ENCODE data around the gene TLR10.
"Not testable (repeated sequence)": the region's sequence is repeated elsewhere in the genome, so short reads cannot be mapped to it uniquely, and the experiment has no call there.

Gene TLR10

DNA sequence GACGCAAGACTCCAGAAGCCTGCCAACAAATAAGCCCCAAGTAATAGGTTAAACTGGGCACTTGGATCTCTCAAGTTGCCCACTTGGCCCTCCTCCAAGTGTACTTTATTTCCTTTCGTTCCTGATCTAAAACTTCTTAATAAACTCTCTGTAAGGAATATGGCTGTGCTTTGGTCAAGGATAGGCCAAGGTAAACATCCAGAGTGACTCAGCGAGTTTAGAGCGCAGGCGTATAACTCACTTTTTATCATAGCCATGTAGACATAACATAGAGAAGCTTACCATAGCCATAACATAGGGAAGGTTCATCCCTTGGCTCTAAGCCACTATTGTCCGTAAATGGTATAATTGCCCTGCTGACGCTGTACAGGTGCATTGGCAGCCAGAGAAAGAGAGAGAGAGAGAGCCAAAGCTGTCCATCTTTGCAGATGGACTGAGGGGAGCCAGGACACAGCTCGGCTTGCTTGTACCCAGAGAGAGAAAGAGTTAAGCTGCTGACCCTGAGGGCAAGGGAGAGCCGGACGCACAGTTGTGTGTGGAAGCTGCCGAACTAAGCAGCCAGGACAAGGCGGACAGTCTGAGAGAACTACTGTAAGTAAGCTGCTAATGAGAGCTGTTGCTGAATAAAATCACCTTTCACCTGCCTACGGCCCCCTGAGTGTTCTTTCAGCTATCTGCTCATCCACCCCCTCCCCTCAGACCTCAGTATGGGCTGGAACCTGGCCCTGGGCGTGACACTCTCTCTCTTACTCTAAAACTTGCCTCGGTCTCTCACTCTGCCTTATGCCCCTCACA, 20.0 kb upstream of the TLR10 start:
- no peak for DNase-seq

DNA sequence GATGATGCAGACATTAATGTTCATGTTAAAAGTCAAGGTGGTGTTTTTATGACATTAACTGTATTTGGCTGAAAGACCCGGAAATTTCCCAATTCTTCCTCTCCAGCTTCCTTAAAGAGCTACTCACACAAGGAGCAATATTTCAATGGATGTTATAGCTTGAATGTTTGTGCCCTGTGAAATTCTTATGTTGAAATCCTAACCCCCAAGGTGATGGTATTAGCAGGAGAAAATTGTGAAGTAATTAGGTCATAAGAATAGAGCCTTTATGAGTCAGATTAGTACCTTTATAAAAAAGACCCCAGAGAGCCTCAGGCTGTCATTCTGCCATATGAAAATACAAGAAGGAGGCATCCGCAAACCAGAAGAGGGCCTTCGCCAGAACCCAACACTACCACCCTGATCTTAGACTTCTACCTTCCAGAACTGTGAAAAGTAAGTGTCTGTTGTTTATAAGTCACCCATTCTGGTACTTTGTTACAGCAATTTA, 18.2 kb upstream of the TLR10 start:
- DNase-seq, result no peak

DNA sequence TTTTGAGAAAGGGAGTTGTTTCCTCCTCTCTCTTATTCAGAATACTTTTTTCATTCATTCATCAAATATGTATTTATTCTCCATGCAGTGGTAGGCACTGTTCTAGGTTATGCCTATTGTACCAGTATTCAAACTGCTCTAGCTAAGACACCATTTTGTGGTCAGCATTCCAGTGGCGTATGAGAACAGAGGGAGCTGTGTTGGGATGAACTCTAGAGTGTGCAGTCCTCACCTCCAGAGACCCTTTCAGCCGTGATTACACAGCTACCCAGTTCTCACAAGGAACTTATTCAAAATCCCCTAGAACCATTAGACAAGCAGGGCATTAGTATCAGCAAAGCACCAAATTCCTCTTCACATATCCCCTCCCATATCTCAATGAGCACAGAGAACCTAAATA, 17.6 kb upstream of the TLR10 start:
- DNase-seq, result no peak

DNA sequence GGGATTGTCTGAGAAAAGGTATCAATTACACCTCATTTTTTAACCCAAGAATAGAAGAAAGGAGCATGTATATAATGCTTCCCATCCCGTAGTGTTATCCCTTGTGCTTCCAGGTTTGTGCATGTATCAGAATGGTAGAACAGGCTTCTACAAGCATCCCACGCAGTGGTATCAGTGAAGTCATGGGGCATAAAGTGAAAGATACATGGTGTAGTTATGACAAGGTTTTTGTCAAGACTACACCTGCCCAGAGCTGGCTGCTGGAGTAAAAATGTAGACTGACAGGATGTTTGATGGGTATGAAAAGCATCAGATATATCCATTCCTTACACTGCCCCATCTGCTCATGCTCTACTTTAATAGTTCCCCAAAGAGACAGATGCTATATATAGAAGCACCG, 12.3 kb upstream of the TLR10 start:
- no peak for DNase-seq

DNA sequence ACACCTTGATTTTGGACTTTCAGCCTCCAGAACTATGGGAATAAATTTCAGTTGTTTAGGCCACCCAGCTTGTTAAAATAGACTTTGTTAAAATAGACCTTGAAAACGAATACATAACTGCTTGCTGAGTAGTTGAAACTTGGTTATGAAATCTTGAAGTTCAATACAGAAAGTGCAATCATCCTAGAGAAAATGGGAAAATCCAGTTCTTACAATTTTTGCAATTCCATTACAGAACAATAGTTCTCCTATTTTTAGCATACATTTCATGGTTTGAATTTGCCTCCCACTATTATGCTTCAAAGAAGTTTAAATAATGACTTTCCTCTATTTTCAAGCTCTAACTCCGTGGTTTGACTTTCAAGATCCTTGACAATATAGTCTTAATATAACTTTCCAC, 11.3 kb upstream of the TLR10 start:
- DNase-seq, result no peak

DNA sequence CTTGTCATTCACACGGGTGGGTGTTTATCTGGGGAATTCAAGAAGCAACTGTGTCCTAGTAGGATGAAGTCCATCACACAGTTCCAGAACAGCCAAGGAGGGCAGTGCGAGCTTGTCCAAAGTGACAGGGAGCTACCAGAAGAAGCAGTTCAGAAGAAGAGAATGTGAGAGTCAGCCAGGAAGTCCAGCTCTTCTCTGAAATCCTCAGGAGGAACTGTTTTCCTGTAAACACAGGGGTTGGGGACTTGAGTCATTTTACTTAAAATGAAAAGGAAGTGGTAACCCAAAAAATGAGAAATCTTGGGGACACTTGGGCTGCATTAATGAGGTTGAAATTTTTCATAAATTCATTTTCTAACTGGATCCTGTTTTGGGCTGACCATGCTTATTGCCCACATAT, 8.2 kb upstream of the TLR10 start:
- DNase-seq, result no peak

DNA sequence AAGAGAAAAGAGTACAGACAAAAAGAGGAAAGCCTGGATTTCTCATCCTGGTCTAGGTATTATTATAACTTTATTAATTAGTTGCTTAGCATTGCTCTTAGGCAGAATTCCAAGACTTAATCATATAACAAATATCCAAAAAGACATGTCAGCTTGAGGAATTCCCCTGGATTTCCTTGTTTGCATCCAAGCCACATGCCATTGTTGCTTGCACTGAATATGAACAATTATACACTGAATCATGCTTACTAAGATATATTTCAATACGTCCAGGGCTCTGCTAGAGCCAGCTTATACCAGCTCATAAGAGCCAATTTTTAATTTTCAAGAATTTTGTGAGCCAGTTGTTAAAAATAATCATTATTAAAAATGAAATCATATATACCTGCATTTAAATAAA, 5.5 kb upstream of the TLR10 start:
- no peak for DNase-seq

DNA sequence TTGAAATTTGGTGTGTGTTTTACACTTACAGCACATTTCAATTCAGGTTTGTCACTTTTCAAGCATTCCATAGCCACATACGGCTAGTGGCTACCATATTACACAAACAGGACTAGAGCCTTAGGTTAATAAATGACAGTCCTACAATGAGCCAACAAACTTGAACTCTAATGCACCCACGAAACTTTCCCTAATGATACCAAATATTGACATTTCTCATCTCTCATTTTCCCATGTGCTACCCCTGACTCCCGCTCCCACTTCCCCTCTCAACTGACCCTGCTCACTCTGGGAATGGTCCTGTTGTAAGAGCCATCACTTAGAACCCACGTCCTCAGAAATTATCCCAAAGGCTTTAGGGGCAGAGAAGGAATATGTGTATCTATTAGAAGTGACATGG, 4.9 kb upstream of the TLR10 start:
- no peak for DNase-seq

DNA sequence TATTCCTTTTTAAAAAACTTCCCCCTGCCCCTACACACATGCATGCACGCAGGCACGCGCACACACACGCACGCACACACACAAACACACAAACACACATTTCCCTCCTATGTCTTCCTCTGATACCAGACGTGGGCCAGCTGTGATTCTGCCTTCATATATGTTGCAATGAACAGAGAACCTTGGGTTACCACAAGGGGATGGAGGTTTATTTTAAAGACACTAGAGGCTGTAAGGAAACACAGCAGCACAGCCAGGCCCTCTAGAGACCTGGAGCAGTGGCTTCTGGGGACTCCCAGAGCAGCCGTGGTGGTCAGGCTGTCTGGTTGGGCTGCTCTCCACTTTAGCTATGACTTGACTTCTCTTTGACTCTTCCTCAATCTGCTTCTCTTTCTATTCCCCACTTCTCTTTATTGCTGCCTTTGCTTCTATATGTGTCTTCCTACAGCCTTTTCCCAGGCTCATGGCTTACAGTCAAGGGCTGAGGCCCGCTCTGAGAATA, 3.2 kb upstream of the TLR10 start:
- no peak for DNase-seq

DNA sequence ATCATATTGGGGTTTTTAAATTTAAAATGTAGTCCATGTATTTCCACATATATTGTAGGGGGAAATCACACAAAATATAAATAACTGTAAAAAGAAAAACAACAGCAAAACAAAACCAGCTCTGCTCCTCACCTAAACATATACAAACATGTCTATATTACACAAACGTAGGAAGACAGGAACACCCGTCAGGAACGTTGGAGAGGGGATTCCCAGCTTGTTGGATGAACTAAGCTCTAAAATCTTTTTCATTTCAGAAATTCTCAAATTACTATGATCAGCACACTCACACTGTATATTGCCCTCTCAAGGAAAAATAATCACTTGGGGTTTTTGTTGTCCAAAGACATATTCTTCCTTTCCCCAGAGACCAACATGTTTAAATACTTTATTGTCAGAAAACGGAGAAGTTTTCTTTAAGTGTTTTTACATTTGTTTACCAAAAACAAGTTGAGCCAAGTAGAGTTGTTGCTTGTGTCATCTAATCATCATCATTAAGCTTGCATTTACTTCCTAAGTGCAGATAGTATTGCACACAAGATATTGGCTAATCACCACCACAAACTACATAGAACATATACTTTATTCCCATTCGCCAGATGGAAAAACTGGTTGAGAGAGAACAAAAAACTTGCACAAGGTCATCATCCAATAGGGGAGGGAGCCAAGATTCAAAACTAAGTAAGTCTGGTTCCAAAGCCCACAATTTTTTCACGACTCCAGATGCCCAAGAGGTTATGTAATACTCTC, 2.4 kb upstream of the TLR10 start:
- no peak for DNase-seq

DNA sequence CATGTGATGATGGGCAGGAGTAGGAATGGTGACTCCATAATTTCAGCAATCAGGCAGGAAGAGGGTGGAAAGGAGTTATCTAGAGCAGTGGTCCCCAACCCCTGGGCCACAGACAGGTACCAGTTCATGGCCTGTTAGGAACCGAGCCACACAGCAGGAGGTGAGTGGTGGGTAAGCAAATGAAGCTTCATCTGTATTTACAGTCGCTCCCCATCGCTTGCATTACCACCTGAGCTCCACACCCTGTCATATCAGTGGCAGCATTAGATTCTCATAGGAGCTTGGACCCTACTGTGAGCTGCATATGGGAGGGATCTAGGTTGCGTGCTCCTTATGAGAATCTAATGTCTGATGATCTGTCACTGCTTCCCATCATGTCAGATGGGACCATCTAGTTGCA, 1.4 kb upstream of the TLR10 start:
- no peak for DNase-seq

DNA sequence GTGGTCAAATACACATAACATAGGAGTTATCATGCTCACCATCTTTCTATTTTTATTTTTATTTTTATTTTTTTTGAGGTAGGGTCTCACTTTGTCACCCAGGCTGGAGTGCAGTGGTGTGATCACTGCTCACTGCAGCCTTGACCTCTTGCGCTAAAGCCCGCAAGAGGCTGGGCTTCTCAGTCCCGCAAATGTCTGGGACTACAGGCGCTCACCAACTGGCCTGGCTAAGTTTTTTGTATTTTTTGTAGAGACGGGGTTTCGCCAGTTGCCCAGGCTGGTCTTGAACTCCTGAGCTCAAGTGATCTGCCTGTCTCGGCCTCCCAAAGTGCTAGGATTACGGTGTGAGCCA, 295 bp upstream of the TLR10 start:
- no peak for DNase-seq

DNA sequence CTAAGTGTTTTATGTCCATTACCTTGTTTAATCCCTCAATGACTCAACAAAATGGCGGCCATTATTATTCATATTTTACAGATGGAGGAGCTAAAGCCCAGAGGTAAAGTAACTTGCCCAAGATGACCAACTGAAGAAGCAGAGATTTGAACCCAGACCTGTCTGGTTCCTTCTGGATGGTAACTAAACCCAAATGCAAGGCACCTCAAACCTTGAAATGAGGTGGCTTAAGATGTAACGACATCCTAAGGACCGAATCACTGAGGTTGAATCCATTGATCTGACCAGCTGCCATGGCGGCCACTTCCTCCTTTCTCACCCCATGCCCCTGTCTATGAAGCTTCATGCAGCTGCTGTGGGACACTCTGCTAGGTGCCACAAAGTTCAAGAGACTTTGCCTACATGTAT, 932 bp downstream of the TLR10 start:
- no peak for DNase-seq

DNA sequence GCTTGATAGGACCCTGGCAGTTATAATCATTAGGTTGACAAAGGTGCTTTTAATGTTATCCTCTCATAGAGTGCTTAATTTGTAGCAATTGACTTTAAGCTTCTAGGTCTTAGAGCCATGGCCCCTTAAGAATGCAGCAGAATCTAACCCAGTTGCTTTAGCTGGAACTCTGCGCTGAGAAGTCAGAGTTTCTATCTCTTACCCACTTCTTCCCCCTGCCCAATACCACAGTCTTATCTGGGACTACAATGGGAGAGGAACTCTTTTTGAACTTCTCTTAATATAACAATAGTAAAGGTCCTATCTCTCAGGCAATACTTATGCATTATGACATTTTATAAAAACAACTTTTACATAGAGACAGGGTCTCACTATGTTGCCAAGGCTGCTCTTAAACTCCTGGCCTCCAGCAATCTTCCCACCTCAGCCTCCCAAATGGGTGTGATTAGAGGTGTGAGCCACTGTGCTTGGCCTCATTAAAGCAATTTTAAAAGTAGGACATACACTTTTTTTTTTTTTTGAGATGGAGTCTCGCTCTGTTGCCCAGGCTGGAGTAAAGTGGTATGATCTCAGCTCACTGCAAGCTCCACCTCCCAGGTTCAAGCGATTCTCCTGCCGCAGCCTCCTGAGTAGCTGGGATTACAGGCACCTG, 1.8 kb downstream of the TLR10 start:
- DNase-seq, result no peak

DNA sequence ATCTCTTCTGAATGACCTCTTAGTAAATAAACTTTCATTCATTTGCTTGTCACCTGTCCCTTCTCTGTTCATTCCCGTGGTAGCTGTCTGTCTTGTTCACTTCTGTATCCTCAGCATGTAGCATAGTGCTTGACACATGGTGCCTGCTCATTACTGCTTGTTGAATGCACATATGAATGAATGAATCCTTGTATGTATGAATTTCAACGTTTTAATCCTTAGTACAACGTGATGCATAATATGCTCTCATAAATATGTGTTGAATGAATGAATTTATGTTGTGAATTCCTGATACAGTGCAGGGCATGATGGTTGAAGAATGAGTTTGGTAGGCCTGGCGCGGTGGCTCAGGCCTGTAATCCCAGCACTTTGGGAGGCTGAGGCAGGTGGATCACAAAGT, 3.0 kb downstream of the TLR10 start:
- DNase-seq, result no peak

DNA sequence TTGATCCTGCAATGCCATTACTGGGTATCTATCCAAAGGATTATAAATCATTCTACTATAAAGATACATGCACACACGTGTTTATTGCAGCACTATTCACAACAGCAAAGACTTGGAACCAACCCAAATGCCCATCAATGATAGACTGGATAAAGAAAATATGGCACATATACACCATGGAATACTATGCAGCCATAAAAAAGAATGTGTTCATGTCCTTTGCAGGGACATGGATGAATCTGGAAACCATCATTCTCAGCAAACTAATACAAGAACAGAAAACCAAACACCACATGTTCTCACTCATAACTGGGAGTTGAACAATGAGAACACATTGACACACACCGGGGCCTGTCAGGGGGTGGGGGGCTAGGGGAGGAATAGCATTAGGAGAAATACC, 4.9 kb downstream of the TLR10 start:
- DNase-seq, result not testable (repeated sequence)

DNA sequence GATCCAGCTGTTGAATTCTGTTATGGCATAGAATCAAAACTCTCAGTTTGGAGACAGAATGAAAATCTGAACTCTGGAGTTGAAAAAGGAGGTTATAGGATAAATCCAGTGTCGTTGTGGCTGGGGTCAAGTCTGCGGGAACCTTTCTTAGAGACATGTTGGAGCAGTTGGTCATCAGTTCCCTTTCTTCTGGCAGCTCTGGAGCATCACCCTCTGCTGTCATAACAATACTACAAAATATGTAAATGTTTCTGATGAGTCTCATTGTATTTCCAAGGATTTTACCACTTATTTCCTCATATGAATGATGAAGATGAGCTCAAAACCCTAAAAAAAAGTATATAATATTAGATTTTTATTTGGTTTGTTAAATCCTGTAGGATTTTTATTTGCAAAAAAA, 7.5 kb downstream of the TLR10 start:
- no peak for DNase-seq

DNA sequence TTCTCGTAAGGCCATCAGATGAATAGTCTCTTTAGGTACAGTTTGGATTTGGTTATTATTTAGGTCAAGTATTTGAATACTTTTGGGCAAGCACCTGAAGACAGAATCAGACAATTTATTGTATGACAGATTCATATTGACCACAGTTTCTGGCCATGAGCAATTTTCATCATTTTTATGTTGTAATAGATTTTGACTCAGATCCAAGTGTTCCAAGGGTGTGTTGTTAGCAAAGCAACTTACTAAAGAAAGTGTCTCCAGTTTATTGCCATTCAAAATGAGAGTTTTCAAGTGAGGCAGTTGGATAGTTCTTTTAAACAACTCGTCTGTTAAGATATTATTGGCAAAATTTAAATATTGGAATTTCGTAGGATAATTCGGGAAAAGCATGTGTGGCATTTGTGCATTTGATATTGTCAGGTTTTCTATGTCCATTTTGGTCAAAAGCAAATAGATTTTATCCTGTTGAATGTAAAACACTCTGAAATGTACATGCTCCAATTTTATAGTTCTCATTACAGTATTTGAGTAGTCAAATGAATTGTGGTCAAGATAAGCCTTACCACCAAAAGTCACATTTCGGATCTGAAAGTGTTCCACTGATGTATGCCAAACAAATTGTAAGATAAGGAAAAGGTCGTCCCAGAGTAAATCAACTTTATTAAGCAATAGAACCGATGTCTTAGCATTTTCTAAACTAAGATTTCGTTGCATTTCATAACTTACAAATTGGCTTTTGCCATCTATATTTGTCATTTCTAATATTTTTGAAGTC, 8.4 kb downstream of the TLR10 start:
- DNase-seq, result no peak

DNA sequence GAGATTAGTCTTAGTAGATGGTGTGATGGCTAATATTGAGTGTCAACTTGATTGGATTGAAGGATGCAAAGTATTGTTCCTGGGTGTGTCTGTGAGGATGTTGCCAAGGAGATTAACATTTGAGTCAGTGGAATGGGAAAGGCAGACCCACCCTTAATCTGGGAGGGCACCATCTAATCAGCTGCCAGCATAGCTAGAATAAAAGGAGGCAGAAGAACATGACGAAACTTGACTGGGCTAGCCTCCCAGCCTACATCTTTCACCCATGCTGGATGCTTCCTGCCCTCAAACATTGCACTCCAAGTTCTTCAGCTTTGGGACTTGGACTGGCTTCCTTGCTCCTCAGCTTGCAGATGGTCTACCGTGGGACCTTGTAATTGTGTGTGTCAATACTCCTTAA, 12.5 kb downstream of the TLR10 start:
- not testable (repeated sequence) for DNase-seq

DNA sequence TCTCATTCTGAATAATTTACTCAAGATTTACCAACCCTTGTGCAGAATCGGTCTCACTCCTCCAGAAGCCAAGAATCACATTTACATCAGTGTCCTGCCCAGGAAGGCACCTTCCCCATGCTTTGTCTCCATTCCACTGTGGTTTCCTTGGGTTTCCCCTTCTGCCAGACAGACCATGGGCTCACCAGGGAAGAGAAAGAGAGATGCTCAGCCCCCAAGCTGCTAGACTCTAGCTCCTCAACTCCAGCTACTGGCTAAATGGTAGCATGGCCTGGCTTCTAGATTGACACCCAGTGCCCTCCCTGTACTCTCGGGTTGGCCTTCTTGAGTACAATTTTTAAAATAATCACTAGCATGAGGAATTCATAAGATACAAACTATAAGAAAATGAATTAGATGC, 12.9 kb downstream of the TLR10 start:
- DNase-seq, result no peak

DNA sequence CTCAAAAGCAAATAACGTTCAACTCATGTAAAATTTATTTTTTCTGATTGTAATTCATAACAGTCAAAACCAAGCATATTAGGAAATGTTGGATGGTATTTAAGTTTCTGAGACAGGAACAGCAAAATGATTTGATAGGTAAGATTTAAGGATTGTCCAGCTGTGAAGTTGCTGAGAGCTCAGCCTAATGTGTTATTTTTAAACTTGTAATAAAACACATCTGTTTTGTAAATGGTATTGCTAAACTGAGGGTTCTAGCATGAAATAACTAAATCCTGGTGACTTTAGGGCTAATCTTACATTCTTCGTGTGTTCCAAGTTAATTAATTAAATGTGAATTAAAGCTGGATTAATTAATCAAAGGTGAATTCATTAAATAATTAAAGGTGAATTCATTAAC, 13.3 kb downstream of the TLR10 start:
- no peak for DNase-seq

DNA sequence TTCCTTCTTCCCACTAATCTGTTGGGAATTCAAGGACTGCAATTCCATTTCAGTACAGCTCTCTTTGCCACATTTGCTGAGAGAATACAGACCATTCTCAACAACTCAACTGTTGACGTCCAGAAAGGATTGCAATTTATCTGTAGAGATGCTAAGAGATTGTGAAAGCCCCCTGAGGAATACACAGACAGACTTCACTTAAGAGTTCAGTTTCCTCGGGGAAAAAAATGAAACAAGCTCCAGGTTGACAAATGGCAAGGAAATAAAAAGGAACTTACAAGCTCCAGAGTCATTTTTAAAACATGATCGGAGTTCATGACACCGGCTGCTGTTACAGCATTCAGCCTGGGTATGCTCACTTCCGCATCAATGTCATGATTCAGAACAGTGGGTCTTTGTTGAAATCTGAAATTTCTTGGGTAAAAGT, 13.8 kb downstream of the TLR10 start:
- DNase-seq, result no peak

DNA sequence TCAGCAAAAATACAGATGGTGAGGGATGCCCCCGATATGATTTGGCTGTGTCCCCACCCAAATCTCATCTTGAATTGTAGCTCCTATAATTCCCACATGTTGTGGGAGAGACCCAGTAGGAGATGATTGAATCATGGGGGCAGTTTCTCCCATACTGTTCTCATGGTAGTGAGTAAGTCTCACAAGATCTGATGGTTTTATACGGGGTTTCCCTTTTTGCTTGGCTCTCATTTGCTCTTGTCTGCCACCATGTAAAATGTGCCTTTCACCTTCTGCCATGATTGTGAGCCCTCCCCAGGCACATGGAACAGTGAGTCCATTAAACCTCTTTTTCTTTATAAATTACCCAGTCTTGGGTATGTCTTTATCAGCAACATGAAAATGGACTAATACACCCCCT, 15.8 kb downstream of the TLR10 start:
- DNase-seq, result not testable (repeated sequence)

All from activated CD4-positive, alpha-beta T cell treated with anti-CD3 and anti-CD28 coated beads for 4 hours (primary cell).